Liver (tissue), 9 donors: Measurements from ENCODE around the gene ZNF582. TPM values are rescaled to one million over a fixed set of nuclear protein-coding genes. Genes with fewer than 3 reads are reported as not detected.
"Not testable (repeated sequence)": the region's sequence is repeated elsewhere in the genome, so short reads cannot be mapped to it uniquely, and the experiment has no call there.

Source experiments
- DNase-seq: peaks from one replicate; pipeline ENCODE4 v3.0.0-alpha.2; 2017; ENCODE audit warnings: low spot score
- H3K27ac ChIP-seq, 2 donors: one replicate each; pipeline ENCODE4 v1.7.0; 2013; ENCODE audit warnings: inconsistent platforms in 2 of 2, low read length in 2 of 2, control low read depth in 1 of 2, low read depth in 1 of 2, mild to moderate bottlenecking in 1 of 2
- H3K27me3 ChIP-seq, 4 donors: one replicate each; pipeline versions ENCODE4 v1.6.1 to v1.7.0; 2013; ENCODE audit warnings: low read length in 3 of 4, inconsistent platforms in 1 of 4, mild to moderate bottlenecking in 1 of 4, moderate library complexity in 1 of 4; ENCODE audit not compliant: control insufficient read depth in 4 of 4, insufficient read depth in 4 of 4
- H3K36me3 ChIP-seq, 4 donors: one replicate each; pipeline versions ENCODE4 v1.6.1 to v1.7.0; 2013; ENCODE audit warnings: low read length in 3 of 4, mild to moderate bottlenecking in 3 of 4, low read depth in 1 of 4, moderate library complexity in 1 of 4; ENCODE audit not compliant: control insufficient read depth in 4 of 4, insufficient read depth in 3 of 4
- H3K4me1 ChIP-seq, 4 donors: one replicate each; pipeline versions ENCODE4 v1.6.1 to v1.7.0; 2013; ENCODE audit warnings: low read length in 3 of 4, mild to moderate bottlenecking in 3 of 4, moderate library complexity in 1 of 4; ENCODE audit not compliant: control insufficient read depth in 4 of 4, insufficient read depth in 4 of 4
- H3K4me3 ChIP-seq, 3 donors: one replicate each; pipeline versions ENCODE4 v1.6.1 to v1.7.0; 2013; ENCODE audit warnings: low read length in 3 of 3, control low read depth in 1 of 3, low read depth in 1 of 3, mild to moderate bottlenecking in 1 of 3
- H3K9ac ChIP-seq, 2 donors: one replicate each; pipeline ENCODE4 v1.7.0; 2013; ENCODE audit warnings: low read length in 2 of 2, mild to moderate bottlenecking in 2 of 2, moderate library complexity in 2 of 2, control low read depth in 1 of 2, low read depth in 1 of 2
- H3K9me3 ChIP-seq, 4 donors: one replicate each; pipeline versions ENCODE4 v1.6.1 to v1.7.0; 2013; ENCODE audit warnings: low read length in 3 of 4; ENCODE audit not compliant: control insufficient read depth in 4 of 4
- EGR1 ChIP-seq, 2 donors: IDR thresholded peaks; 2 replicates each; pipeline ENCODE4 v1.6.1; 2016 to 2018; ENCODE audit warnings: antibody characterized with exemption in 2 of 2, low read depth in 2 of 2
- FOXA1 ChIP-seq: IDR thresholded peaks from 2 replicates; pipeline ENCODE4 v1.6.1; 2016; ENCODE audit warnings: antibody characterized with exemption
- FOXA2 ChIP-seq: IDR thresholded peaks from 2 replicates; pipeline ENCODE4 v1.6.1; 2016; ENCODE audit warnings: antibody characterized with exemption
- GABPA ChIP-seq, 2 donors: IDR thresholded peaks in 1 of 2; conservative IDR thresholded peaks in 1 of 2; 2 replicates each; pipeline ENCODE4 v1.6.1; 2016; ENCODE audit warnings: antibody characterized with exemption in 2 of 2, mild to moderate bottlenecking in 1 of 2, moderate library complexity in 1 of 2
- HNF4A ChIP-seq, 2 donors: conservative IDR thresholded peaks; 2 replicates each; pipeline ENCODE4 v1.6.1; 2016; ENCODE audit warnings: antibody characterized with exemption in 2 of 2, mild to moderate bottlenecking in 2 of 2
- HNF4G ChIP-seq: IDR thresholded peaks from 2 replicates; pipeline ENCODE4 v1.6.1; 2016; ENCODE audit warnings: antibody characterized with exemption
- JUND ChIP-seq, 2 donors: IDR thresholded peaks; 2 replicates each; pipeline ENCODE4 v1.6.1; 2016; ENCODE audit warnings: antibody characterized with exemption in 2 of 2
- MAX ChIP-seq: IDR thresholded peaks from 2 replicates; pipeline ENCODE4 v1.6.1; 2016; ENCODE audit warnings: antibody characterized with exemption
- NR2F2 ChIP-seq: IDR thresholded peaks from 2 replicates; pipeline ENCODE4 v1.6.1; 2016; ENCODE audit warnings: antibody characterized with exemption
- RAD21 ChIP-seq, 2 donors: IDR thresholded peaks; 2 replicates each; pipeline ENCODE4 v1.6.1; 2016; ENCODE audit warnings: antibody characterized with exemption in 2 of 2, mild to moderate bottlenecking in 2 of 2
- REST ChIP-seq: IDR thresholded peaks from 2 replicates; pipeline ENCODE4 v1.6.1; 2016; ENCODE audit warnings: antibody characterized with exemption, mild to moderate bottlenecking
- RXRA ChIP-seq, 2 donors: IDR thresholded peaks; 2 replicates each; pipeline ENCODE4 v1.6.1; 2017 to 2018; ENCODE audit warnings: antibody characterized with exemption in 2 of 2, mild to moderate bottlenecking in 1 of 2
- SP1 ChIP-seq: IDR thresholded peaks from 2 replicates; pipeline ENCODE4 v1.6.1; 2018; ENCODE audit warnings: antibody characterized with exemption, mild to moderate bottlenecking
- TAF1 ChIP-seq: conservative IDR thresholded peaks from 2 replicates; pipeline ENCODE4 v1.6.1; 2016; ENCODE audit warnings: antibody characterized with exemption, mild to moderate bottlenecking
- YY1 ChIP-seq: IDR thresholded peaks from 2 replicates; pipeline ENCODE4 v1.6.1; 2016; ENCODE audit warnings: antibody characterized with exemption, mild to moderate bottlenecking
- ZBTB33 ChIP-seq: IDR thresholded peaks from 2 replicates; pipeline ENCODE4 v1.6.1; 2016; ENCODE audit warnings: antibody characterized with exemption
- WGBS: extraction: QIAGEN DNeasy Blood & Tissue Kit; methylation state at CpG from one replicate; pipeline ENCODE4 v1.1.7; 2013; 5-methylcytosine and 5-hydroxymethylcytosine counted together
- polyA plus RNA-seq, 2 donors: library from polyadenylated mRNA; stranded (reverse) in 1 of 2; unstranded in 1 of 2; fragments of 200-250 nt in 1 of 2; fragments of >200 nt in 1 of 2; fragmentation: Nextera tagmentation in 1 of 2; extraction: Ambion mirVana in 1 of 2; gene quantifications; one replicate each; pipeline versions ENCODE4 v1.2.1 to v1.2.3, GENCODE V29; 2013 to 2015
- total RNA-seq, 2 donors: library from RNA; depleted of rRNA; stranded (reverse); fragments of >200 nt; gene quantifications; one replicate each; pipeline ENCODE4 v1.2.3, GENCODE V29; 2014
- TF ChIP-seq, protein P1 (sequence below): fragments of 150-350 bp; IDR thresholded peaks from 2 replicates; pipeline ENCODE4 v1.5.1; 2017; ENCODE audit warnings: improper control_type of control experiment, low read depth, low read length; ENCODE audit not compliant: missing input control
- TF ChIP-seq, protein P2 (sequence below): IDR thresholded peaks from 2 replicates; pipeline ENCODE4 v1.6.1; 2016; ENCODE audit warnings: antibody characterized with exemption
- donor health status: healthy.
- donor health status: healthy.
- donor health status: healthy.
- donor health status: healthy.
- donor health status: healthy.

The ZNF582 gene
- total and polyA plus RNA-seq, 4 donors, result 1.3 to 2.1 (median 1.4) TPM

- TF ChIP-seq HNF4G, result no peak
- no peak for TF ChIP-seq HNF4A (conservative IDR thresholded peaks at IDR 0.05)
- TF ChIP-seq FOXA1, result no peak
- TF ChIP-seq, protein P1, sequence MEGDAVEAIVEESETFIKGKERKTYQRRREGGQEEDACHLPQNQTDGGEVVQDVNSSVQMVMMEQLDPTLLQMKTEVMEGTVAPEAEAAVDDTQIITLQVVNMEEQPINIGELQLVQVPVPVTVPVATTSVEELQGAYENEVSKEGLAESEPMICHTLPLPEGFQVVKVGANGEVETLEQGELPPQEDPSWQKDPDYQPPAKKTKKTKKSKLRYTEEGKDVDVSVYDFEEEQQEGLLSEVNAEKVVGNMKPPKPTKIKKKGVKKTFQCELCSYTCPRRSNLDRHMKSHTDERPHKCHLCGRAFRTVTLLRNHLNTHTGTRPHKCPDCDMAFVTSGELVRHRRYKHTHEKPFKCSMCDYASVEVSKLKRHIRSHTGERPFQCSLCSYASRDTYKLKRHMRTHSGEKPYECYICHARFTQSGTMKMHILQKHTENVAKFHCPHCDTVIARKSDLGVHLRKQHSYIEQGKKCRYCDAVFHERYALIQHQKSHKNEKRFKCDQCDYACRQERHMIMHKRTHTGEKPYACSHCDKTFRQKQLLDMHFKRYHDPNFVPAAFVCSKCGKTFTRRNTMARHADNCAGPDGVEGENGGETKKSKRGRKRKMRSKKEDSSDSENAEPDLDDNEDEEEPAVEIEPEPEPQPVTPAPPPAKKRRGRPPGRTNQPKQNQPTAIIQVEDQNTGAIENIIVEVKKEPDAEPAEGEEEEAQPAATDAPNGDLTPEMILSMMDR, result no peak
- TF ChIP-seq MAX, result no peak
- TF ChIP-seq YY1, result no peak
- no peak for TF ChIP-seq RAD21 (IDR thresholded peaks at IDR 0.05)
Observed at GRCh38 chr19:56347163-56347778, 46.1 kb downstream of the ZNF582 start (continued).

- Histone ChIP-seq H3K4me3 (no peak overlapping the region), H3K9ac (no peak overlapping the region), H3K36me3 (no peaks in the 10 kb centered on the region), H3K27me3 (no peaks in the 10 kb centered on the region), H3K27ac (no peak overlapping the region), H3K9me3 (no peaks in the 10 kb centered on the region), H3K4me1 (no peaks in the 10 kb centered on the region)
- no peak for DNase-seq
- TF ChIP-seq JUND (IDR thresholded peaks at IDR 0.05) (no peak), FOXA1 (no peak), NR2F2 (no peak), SP1 (no peak), TAF1 (no peak), EGR1 (IDR thresholded peaks at IDR 0.05; ENCODE audit: low read depth in 2 of 2) (no peak), RXRA (IDR thresholded peaks at IDR 0.05) (no peak), REST (no peak), FOXA2 (no peak), RAD21 (IDR thresholded peaks at IDR 0.05) (no peak), GABPA (IDR thresholded peaks at IDR 0.05 in 1 of 2, conservative IDR thresholded peaks at IDR 0.05 in 1 of 2) (no peak), YY1 (no peak), ZBTB33 (no peak), HNF4A (conservative IDR thresholded peaks at IDR 0.05) (no peak), MAX (no peak), HNF4G (no peak)
- TF ChIP-seq, protein P1, result no peak
- TF ChIP-seq, protein P2, sequence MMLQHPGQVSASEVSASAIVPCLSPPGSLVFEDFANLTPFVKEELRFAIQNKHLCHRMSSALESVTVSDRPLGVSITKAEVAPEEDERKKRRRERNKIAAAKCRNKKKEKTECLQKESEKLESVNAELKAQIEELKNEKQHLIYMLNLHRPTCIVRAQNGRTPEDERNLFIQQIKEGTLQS, result no peak
Observed at GRCh38 chr19:56341948-56342347, 51.4 kb downstream of the ZNF582 start.

GRCh38 chr19:56339031-56339430 is 54.3 kb downstream of the ZNF582 start:
- not testable (repeated sequence) for H3K27ac ChIP-seq, H3K4me3 ChIP-seq, H3K4me1 ChIP-seq, H3K27me3 ChIP-seq, H3K9ac ChIP-seq, H3K9me3 ChIP-seq, H3K36me3 ChIP-seq, DNase-seq
- 94% methylated on average over 7 of the region's 10 CpGs for WGBS
